Activated naive CD8-positive, alpha-beta T cell treated with anti-CD3 and anti-CD28 coated beads, Interleukin-2, amount 50 U/mL, for 16 hours (primary cell): ENCODE results near the gene HHATL.

Experiments used
- DNase-seq: peaks from one replicate; pipeline ENCODE4 v3.0.0-alpha.2; 2020; ENCODE audit warnings: low read depth, low spot score

HHATL gene, protein sequence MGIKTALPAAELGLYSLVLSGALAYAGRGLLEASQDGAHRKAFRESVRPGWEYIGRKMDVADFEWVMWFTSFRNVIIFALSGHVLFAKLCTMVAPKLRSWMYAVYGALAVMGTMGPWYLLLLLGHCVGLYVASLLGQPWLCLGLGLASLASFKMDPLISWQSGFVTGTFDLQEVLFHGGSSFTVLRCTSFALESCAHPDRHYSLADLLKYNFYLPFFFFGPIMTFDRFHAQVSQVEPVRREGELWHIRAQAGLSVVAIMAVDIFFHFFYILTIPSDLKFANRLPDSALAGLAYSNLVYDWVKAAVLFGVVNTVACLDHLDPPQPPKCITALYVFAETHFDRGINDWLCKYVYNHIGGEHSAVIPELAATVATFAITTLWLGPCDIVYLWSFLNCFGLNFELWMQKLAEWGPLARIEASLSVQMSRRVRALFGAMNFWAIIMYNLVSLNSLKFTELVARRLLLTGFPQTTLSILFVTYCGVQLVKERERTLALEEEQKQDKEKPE

DNA sequence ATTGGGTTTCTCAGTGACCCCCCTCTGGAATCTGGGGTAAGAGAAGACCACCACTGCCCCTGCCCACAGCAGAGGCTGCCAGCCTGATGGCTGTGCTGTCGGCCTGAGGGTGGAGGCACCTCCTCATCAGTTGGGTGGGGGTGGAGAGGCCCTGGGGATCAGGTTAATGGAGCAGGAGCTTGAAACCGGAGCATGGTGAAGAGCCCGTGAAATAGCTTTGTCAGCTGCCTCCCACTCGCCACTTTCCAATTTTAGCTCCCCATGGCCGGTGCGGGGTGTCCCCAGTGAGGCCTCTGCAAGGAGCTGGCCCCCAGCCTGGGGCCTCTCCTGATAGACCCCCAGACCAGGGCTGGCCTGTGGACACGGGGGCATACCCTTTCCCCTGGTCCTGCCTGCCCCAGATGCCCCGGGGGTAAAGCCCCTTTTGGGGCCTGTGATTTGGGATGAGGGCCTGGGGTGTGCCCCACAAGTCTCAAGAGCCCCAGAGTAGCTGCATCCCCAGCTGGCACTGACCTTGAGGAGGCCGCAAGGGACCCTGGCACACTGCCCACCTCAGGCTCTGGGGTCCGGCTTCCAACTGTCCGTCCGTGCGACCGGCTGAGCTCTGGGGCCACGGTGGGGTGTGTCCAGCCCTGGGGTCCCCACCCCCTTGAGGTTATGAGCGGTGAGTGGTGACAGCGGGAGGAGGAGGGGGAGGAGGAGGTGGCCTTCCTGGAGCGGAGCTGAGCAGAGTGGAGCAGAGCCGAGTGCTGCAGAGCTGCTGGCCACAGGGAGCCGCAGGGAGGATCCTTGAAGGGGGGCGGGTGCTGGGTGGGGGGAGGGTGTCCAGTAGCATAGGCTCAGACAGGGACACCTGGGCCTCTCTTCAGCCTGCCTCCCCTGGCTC is at the start of gene HHATL:
HHATL (minus strand) TSS at position 733 of the 886 bp plus-strand sequence. CDS start 1,972 bp downstream, outside the sequence.
- DNase-seq = no peak

GRCh38 chr3:42751609-42752008 is 49.0 kb upstream of the HHATL start:
- DNase-seq = no peak

DNA sequence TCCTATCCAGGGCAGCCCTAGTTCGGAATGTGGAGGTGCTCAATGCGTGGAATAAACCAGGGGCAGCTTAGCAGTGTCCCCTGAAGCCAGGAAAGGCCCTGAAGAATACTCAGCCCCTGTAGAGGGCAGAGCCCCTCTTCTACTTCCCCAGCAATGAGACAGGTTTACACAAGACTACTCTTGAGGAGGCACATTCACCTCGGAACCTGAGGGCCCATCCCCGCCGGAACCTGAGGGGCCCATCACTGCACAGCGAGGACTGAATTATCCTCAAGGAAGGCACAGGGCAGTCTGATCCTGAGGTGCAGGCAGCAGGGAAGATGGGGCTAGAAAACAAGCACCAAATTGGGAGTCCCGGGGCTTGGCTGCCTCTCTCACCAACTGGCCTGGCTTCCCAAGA is 48.2 kb upstream of the HHATL start:
- DNase-seq = no peak

- DNase-seq = no peak
Observed at GRCh38 chr3:42749753-42750231, 47.2 kb upstream of the HHATL start.

DNA sequence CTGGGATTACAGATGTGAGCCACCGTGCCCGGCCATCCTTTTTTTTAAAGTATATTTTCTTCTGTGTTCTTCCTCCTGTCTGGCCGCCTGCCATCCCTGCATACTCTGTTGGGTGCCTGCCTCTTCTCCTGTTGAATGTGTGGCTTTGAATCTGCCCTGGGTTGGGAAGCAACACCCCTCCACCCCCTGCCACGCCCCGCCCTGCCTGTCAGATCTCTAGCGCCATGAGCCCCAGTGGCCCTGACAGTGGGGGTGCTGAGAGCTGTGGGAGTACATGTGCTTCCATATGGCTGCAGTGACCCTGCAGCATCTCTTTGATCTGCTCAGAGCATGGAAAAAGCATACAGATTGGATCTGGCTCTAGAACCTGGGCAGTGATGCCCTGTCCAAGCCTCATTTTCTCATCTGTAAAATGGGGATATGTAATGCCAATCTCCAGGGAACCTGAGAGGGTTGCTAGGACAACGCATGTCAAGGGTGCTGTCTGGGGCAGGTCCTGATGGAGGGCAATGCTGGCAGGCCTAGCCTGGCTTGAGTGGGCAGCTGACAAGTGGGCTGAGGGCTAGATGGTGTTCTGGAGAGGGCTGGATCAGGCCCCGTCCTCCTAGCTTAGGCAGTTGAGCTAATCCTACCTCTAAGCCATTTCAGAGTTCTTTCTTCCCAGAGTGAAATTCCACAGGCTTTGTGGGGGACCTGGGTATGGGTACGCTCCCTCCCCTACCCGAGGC is 46.6 kb upstream of the HHATL start:
- DNase-seq = no peak

- no peak for DNase-seq
Observed at GRCh38 chr3:42747581-42747980, 45.0 kb upstream of the HHATL start.

DNA sequence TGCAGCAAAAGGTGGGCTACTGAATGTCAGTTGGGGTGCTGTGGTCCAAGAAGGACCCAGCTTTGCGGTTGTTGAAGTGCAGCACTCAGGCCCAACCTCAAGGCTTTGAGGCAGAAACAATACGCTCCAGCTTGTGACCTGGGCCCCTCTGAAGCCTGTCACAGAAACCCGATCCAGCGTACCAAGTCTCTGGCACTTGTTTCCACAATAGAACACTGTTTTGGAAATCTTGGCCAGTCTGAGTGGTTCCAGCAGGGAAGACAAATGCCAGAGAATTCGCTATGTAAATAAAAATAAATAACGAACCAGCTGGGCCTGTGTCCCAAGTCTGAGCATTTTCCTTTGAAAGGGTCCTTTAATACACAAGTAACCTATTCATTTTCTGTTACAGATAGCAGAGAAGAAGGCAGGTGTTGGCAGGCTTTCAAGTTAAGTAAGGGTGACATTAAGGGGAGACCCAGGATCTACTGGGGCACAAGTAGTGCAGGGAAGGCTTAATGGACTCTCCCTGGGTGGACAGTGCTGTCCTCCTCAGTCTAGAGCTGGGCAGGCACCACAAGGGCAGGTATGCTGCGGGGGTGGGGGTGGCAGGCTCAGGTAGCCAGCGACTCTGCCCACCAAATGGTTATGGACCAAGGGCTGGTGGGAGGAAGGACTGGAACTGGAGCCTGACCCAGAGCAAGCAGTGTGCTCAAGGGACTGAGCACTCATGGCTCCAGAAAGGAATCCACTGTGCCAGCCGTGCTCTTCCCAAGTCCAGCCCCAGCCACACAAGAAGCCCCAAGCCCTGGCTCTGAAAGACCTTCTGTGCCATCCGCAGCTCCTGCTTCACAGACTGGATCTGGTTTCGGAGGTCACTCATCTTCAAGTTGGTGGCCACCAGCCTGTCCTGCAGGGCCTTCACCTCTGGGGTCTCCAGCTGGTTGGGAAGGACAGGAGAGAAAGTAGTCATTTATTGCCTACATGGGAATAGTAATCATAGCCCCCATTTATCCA is 44.2 kb upstream of the HHATL start:
- DNase-seq = no peak

- no peak for DNase-seq
Observed at GRCh38 chr3:42745776-42746454, 43.3 kb upstream of the HHATL start.

DNA sequence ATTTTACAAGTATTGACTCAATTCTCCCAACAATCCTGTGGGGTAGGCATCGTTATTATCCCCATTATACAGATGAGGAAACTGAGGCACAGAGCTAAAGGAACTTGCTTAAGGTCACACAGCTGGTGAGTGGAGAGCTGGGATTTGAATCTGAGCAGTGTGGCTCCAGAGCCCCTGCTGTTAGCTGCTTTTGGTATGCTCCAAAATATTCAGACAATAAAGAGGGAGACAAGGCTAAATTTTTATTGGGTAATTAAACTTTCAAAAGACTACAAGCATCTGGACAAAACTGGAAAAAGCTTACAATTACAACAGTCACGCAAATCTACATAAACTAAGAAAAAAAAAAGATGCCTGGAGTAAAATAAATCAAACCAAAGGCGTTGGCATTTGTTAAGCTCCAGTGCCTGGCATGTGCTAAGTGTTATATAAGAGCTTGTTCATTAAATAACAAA is 42.7 kb upstream of the HHATL start:
- DNase-seq = no peak

- no peak for DNase-seq
Observed at GRCh38 chr3:42743204-42743995, 40.8 kb upstream of the HHATL start.

GRCh38 chr3:42742688-42743087 is 40.1 kb upstream of the HHATL start:
- no peak for DNase-seq

GRCh38 chr3:42742259-42742658 is 39.7 kb upstream of the HHATL start:
- DNase-seq = no peak

DNA sequence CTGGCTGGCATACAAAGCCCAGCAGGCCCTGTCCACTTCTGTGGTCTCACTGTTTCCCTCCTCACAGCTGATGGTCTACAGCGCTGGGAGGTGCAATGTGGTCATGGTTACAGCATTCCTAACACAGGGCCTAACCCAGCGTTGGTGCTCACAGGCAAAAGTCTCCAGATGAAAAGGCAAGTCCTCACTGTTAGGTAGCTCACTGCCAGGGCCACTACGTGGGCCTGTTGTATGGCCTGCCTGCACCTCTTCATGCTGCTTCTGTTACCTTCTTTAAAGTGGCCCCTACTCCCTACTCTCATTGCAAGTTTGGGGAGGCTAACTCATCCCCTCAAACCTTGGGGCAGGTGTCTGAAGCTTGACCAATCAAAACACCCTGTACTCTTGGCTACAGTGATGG is 39.2 kb upstream of the HHATL start:
- DNase-seq = no peak

DNA sequence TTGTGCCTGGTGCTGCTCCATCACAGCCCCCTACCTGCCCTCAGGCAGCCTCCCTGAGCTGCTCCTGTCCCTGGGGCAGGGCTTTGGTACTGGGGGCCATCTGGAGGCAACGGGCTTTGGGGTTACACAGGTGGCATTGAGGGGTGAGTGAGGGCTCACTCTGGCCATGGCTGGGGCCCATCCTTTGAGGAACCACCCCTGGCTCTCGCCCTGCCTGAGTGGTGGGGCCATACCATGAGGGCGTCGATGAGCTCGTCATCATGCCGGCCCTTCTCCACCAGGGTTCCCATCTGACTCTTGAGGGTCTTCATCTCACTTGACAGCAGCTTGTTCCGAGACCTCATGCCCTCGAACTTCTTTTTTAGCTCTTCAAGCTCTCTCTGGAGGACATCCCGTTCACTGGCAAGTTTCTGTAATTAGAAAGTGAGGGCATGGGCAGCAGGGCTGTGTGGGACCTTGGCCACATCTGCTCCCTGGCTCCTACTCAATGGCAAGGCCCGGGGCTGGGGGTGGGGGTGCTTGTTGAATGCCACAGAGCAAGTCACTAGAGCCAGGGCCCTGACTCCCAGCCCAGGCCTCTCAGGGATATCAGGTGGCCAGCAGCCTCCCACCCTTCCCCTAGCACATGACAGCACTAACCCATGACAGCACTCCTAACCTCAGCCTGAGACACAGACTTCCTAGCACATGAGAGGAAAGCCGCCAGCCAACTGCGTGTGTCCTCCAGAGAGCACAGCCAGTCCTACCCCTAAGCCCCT is 37.0 kb upstream of the HHATL start:
- DNase-seq = no peak

GRCh38 chr3:42736531-42736930 is 33.9 kb upstream of the HHATL start:
- no peak for DNase-seq

DNA sequence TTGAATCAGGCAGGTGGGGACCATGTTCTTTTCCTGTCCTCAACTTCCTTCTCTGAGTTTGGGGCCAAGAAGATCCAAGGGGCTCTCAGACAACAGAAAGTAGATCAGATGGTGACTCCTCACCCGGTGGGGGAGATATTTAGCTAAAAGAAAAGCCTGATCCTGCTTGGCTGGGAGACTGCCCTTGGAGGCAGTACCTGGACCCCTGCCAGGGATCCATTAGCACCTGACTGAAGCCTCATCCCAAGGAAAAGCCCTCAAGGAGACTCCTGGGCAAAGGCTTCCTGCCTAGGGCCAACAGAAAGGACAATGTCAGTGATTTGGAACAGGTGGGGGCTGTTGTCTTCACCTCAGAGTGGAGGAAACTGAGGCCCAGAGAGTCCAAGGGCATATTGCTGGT is 33.5 kb upstream of the HHATL start:
- DNase-seq = no peak

- no peak for DNase-seq
Observed at GRCh38 chr3:42735615-42736014, 33.0 kb upstream of the HHATL start.

- no peak for DNase-seq
Observed at GRCh38 chr3:42735019-42735418, 32.4 kb upstream of the HHATL start.
